Measurements from ENCODE around the gene PHACTR4. TPM values are rescaled to one million over a fixed set of nuclear protein-coding genes. Genes with fewer than 3 reads are reported as not detected.
"Not testable (repeated sequence)": the region's sequence is repeated elsewhere in the genome, so short reads cannot be mapped to it uniquely, and the experiment has no call there.

The PHACTR4 gene
- polyA plus RNA-seq, 1 donor (not counting 4 experiments of a cell fraction or from before 2014, with no cell fraction given), result 12.2 TPM

DNA sequence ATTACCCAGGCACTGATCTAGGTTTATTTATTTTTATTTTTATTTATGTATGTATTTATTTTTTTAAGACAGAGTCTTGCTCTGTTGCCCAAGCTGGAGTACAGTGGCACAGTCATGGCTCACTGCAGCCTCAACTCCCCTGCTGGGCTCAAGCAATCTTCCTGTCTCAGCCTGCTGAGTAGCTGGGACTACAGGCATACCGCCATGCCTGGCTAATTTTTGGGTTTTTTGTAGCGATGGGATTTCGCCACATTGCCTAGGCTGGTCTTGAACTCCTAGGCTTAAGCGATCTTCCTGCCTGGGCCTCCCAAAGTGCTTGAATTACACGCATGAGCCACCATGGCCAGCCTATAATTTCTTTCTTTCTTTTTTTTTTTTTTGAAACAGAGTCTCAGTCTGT is 9.4 kb downstream of the PHACTR4 start:
- FAIRE-seq (no peak), DNase-seq (ENCODE audit: low read depth, low spot score) (no peak)
- no peak overlapping the region for H3K4me3 ChIP-seq (ENCODE audit: control insufficient read depth in 2 of 3, extremely low read depth in 1 of 3, insufficient read depth in 2 of 3, low read depth in 1 of 3, low read length in 3 of 3)
- H3K27ac ChIP-seq (ENCODE audit: control insufficient read depth, insufficient read depth, low read length), result no peak overlapping the region
- H3K4me2 ChIP-seq (ENCODE audit: control insufficient read depth, extremely low read depth, insufficient read depth, low read depth, low read length), result no peak overlapping the region
- dilution Hi-C loops (cut with MboI; ENCODE audit: extremely low pct_ligation_motif_present, low sequenced_read_pairs), result no loop called here
- no peak for TF ChIP-seq EZH2 (IDR thresholded peaks at IDR 0.05; ENCODE audit: low read length)
- no peak for TF ChIP-seq CTCF (optimal IDR thresholded peaks at IDR 0.05 in 1 of 3, IDR thresholded peaks at IDR 0.05 in 1 of 3, conservative IDR thresholded peaks at IDR 0.05 in 1 of 3; ENCODE audit: extremely low read depth in 1 of 3, insufficient read depth in 2 of 3, low read length in 3 of 3)
- H2AFZ ChIP-seq (ENCODE audit: control insufficient read depth, low read length), result no peak overlapping the region
- H3K27me3 ChIP-seq (ENCODE audit: control insufficient read depth, extremely low read depth, insufficient read depth, low read length), result no peaks in the 10 kb centered on the region
- H3K4me1 ChIP-seq (ENCODE audit: control insufficient read depth, extremely low read depth, insufficient read depth, low read length), result peaks cover 9% of the 10 kb centered on the region
- no peak overlapping the region for H3K9ac ChIP-seq (ENCODE audit: control insufficient read depth, extremely low read depth, insufficient read depth, low read length)
- H3K9me3 ChIP-seq (ENCODE audit: control insufficient read depth, low read depth, low read length), result no peaks in the 10 kb centered on the region
- peaks cover 64% of the 10 kb centered on the region for H3K79me2 ChIP-seq (ENCODE audit: control insufficient read depth, insufficient read depth, low read length)
- H3K9me1 ChIP-seq (ENCODE audit: control insufficient read depth, extremely low read depth, insufficient read depth, low read length), result no peaks in the 10 kb centered on the region
- no peaks in the 10 kb centered on the region for H4K20me1 ChIP-seq (ENCODE audit: control insufficient read depth, extremely low read depth, insufficient read depth, low read length)
- no peaks in the 10 kb centered on the region for H3K36me3 ChIP-seq (ENCODE audit: control insufficient read depth in 2 of 2, extremely low read depth in 1 of 2, insufficient read depth in 2 of 2, low read length in 2 of 2)

DNA sequence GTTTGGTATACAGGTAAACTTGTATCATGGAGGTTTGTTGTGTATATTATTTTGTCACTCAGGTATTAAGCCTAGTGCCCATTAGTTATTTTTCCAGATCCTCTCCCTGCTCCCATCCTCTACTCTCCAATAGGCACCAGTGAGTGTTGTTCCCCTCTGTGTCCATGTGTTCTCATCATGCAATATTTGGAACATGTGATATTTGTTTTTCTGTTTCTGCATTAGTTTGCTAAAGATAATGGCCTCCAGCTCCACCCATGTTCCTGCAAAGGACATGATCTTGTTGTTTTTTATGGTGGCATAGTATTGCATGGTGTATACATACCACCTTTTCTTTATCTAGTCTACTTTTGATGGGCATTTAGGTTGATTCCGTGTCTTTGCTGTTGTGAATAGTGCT is 10.9 kb downstream of the PHACTR4 start:
- DNase-seq (ENCODE audit: low read depth, low spot score), result no peak
- TF ChIP-seq CTCF (optimal IDR thresholded peaks at IDR 0.05 in 1 of 3, IDR thresholded peaks at IDR 0.05 in 1 of 3, conservative IDR thresholded peaks at IDR 0.05 in 1 of 3; ENCODE audit: extremely low read depth in 1 of 3, insufficient read depth in 2 of 3, low read length in 3 of 3) (no peak), EZH2 (IDR thresholded peaks at IDR 0.05; ENCODE audit: low read length) (no peak)
- no peaks in the 10 kb centered on the region for H3K4me1 ChIP-seq (ENCODE audit: control insufficient read depth, extremely low read depth, insufficient read depth, low read length)
- no peaks in the 10 kb centered on the region for H4K20me1 ChIP-seq (ENCODE audit: control insufficient read depth, extremely low read depth, insufficient read depth, low read length)
- H3K4me2 ChIP-seq (ENCODE audit: control insufficient read depth, extremely low read depth, insufficient read depth, low read depth, low read length), result no peak overlapping the region
- peaks cover 68% of the 10 kb centered on the region for H3K79me2 ChIP-seq (ENCODE audit: control insufficient read depth, insufficient read depth, low read length)
- H3K36me3 ChIP-seq (ENCODE audit: control insufficient read depth in 2 of 2, extremely low read depth in 1 of 2, insufficient read depth in 2 of 2, low read length in 2 of 2), result no peaks in the 10 kb centered on the region
- no peak overlapping the region for H2AFZ ChIP-seq (ENCODE audit: control insufficient read depth, low read length)
- dilution Hi-C loops (cut with MboI; ENCODE audit: extremely low pct_ligation_motif_present, low sequenced_read_pairs), result no loop called here
- no peak overlapping the region for H3K27ac ChIP-seq (ENCODE audit: control insufficient read depth, insufficient read depth, low read length)
- H3K9me3 ChIP-seq (ENCODE audit: control insufficient read depth, low read depth, low read length), result no peaks in the 10 kb centered on the region
- no peaks in the 10 kb centered on the region for H3K9me1 ChIP-seq (ENCODE audit: control insufficient read depth, extremely low read depth, insufficient read depth, low read length)
- no peak for FAIRE-seq
- H3K27me3 ChIP-seq (ENCODE audit: control insufficient read depth, extremely low read depth, insufficient read depth, low read length), result no peaks in the 10 kb centered on the region
- H3K4me3 ChIP-seq (ENCODE audit: control insufficient read depth in 2 of 3, extremely low read depth in 1 of 3, insufficient read depth in 2 of 3, low read depth in 1 of 3, low read length in 3 of 3), result no peak overlapping the region
- no peak overlapping the region for H3K9ac ChIP-seq (ENCODE audit: control insufficient read depth, extremely low read depth, insufficient read depth, low read length)

GRCh38 chr1:28383785-28384184 is 14.2 kb downstream of the PHACTR4 start:
- FAIRE-seq; H3K9me1 ChIP-seq (ENCODE audit: control insufficient read depth, extremely low read depth, insufficient read depth, low read length); H3K27ac ChIP-seq (ENCODE audit: control insufficient read depth, insufficient read depth, low read length); H3K4me1 ChIP-seq (ENCODE audit: control insufficient read depth, extremely low read depth, insufficient read depth, low read length); H3K4me2 ChIP-seq (ENCODE audit: control insufficient read depth, extremely low read depth, insufficient read depth, low read depth, low read length); H3K9me3 ChIP-seq (ENCODE audit: control insufficient read depth, low read depth, low read length); H4K20me1 ChIP-seq (ENCODE audit: control insufficient read depth, extremely low read depth, insufficient read depth, low read length); H3K4me3 ChIP-seq (ENCODE audit: control insufficient read depth in 2 of 3, extremely low read depth in 1 of 3, insufficient read depth in 2 of 3, low read depth in 1 of 3, low read length in 3 of 3); H3K9ac ChIP-seq (ENCODE audit: control insufficient read depth, extremely low read depth, insufficient read depth, low read length); DNase-seq (ENCODE audit: low read depth, low spot score); H2AFZ ChIP-seq (ENCODE audit: control insufficient read depth, low read length); dilution Hi-C loops (cut with MboI; ENCODE audit: extremely low pct_ligation_motif_present, low sequenced_read_pairs); H3K27me3 ChIP-seq (ENCODE audit: control insufficient read depth, extremely low read depth, insufficient read depth, low read length); H3K36me3 ChIP-seq (ENCODE audit: control insufficient read depth in 2 of 2, extremely low read depth in 1 of 2, insufficient read depth in 2 of 2, low read length in 2 of 2): not testable (repeated sequence)
- peaks cover 72% of the 10 kb centered on the region for H3K79me2 ChIP-seq (ENCODE audit: control insufficient read depth, insufficient read depth, low read length)

Measured in keratinocyte (primary cell).